T-cell (primary cell): Measurements from ENCODE around the gene TCERG1L. TPM values are rescaled to one million over a fixed set of nuclear protein-coding genes. Genes with fewer than 3 reads are reported as not detected.

Source experiments
- ATAC-seq, 4 experiments: fragments of 200-7000 bp in 3 of 4; fragments of 150-1000 bp in 1 of 4; cut with Tn5 transposase; replicated peaks in 1 of 4; 1 replicate in 3 of 4; 2 replicates in 1 of 4; pipeline ENCODE4 v1.10.0; 2021; ENCODE audit warnings: moderate library complexity in 3 of 4, mild to moderate bottlenecking in 2 of 4, moderate number of reproducible peaks in 1 of 4
- CTCF ChIA-PET, 2 donors: fragments of 300-600 bp; sonication (Branson Sonifier 250); formaldehyde crosslinking; loops; one replicate each; lab custom pipeline; 2022; ENCODE audit warnings: antibody characterized with exemption in 2 of 2; lab: Charles Lee
- POLR2A ChIA-PET, 2 donors: fragments of 300-600 bp; sonication (Branson Sonifier 250); formaldehyde crosslinking; loops; one replicate each; lab custom pipeline; 2022; ENCODE audit warnings: antibody characterized with exemption in 2 of 2; lab: Charles Lee
- DNase-seq, 35 experiments: peaks; one replicate each; pipeline versions ENCODE4 v3.0.0 to v3.0.0-alpha.2; 2013 to 2023
- H3K27ac ChIP-seq: one replicate; pipeline ENCODE4 v1.5.1; 2013; ENCODE audit warnings: low read length
- H3K27me3 ChIP-seq, 2 experiments: replicated peaks in 1 of 2; 1 replicate in 1 of 2; 2 replicates in 1 of 2; pipeline versions ENCODE4 v1.6.1 to v1.7.0; 2013; ENCODE audit warnings: low read length in 1 of 2, mixed read lengths in 1 of 2; ENCODE audit not compliant: control insufficient read depth in 2 of 2, insufficient read depth in 2 of 2; ENCODE audit errors: extremely low read depth in 1 of 2
- H3K36me3 ChIP-seq, 2 donors: 1 replicate in 1 of 2; 2 replicates in 1 of 2; pipeline versions ENCODE4 v1.6.1 to v1.7.0; 2013; ENCODE audit warnings: low read length in 1 of 2; ENCODE audit not compliant: control insufficient read depth in 2 of 2, insufficient read depth in 1 of 2; ENCODE audit errors: extremely low read depth in 1 of 2
- H3K4me1 ChIP-seq, 2 experiments: 1 replicate in 1 of 2; 2 replicates in 1 of 2; pipeline versions ENCODE4 v1.6.1 to v1.7.0; 2013; ENCODE audit warnings: low read length in 2 of 2, mixed read lengths in 1 of 2; ENCODE audit not compliant: insufficient read depth in 2 of 2, control insufficient read depth in 1 of 2; ENCODE audit errors: extremely low read depth in 1 of 2
- H3K4me3 ChIP-seq, 2 donors: 1 replicate in 1 of 2; 2 replicates in 1 of 2; pipeline versions ENCODE4 v1.5.1 to v1.7.0; 2013; ENCODE audit warnings: mild to moderate bottlenecking in 2 of 2, low read length in 1 of 2, moderate library complexity in 1 of 2; ENCODE audit not compliant: control insufficient read depth in 1 of 2; ENCODE audit errors: extremely low read depth in 1 of 2
- H3K9me3 ChIP-seq: 2 replicates; pipeline ENCODE4 v1.7.0; 2013
- H3K27ac Mint-ChIP-seq, 2 donors: one replicate each; pipeline ENCODE4 v1.8.0; 2020 to 2021; ENCODE audit warnings: mild to moderate bottlenecking in 2 of 2, mixed read lengths in 2 of 2
- H3K27me3 Mint-ChIP-seq, 2 donors: one replicate each; pipeline ENCODE4 v1.8.0; 2021 to 2022; ENCODE audit warnings: mixed read lengths in 2 of 2
- H3K36me3 Mint-ChIP-seq: one replicate; pipeline ENCODE4 v1.8.0; 2021; ENCODE audit warnings: mixed read lengths
- H3K4me1 Mint-ChIP-seq, 3 donors: one replicate each; pipeline ENCODE4 v1.8.0; 2020 to 2022; ENCODE audit warnings: mixed read lengths in 3 of 3, mild to moderate bottlenecking in 1 of 3
- H3K4me3 Mint-ChIP-seq, 3 donors: one replicate each; pipeline ENCODE4 v1.8.0; 2020 to 2022; ENCODE audit warnings: mild to moderate bottlenecking in 3 of 3, mixed read lengths in 3 of 3, moderate library complexity in 3 of 3
- H3K9me3 Mint-ChIP-seq, 3 donors: one replicate each; pipeline ENCODE4 v1.8.0; 2020 to 2022; ENCODE audit warnings: mixed read lengths in 3 of 3
- WGBS: methylation state at CpG from one replicate; pipeline ENCODE4 v1.1.5; 2013; ENCODE audit warnings: missing lambda C conversion rate; ENCODE audit not compliant: insufficient coverage; 5-methylcytosine and 5-hydroxymethylcytosine counted together
- total RNA-seq, 35 experiments: library from RNA in 6 of 35; stranded (reverse) in 6 of 35; fragments of 120-200 nt in 1 of 35; gene quantifications; one replicate each; pipeline versions ENCODE4 v1.2.1 to v1.2.4 and lab custom pipeline; 2013 to 2026

TCERG1L gene
- total RNA-seq, 5 donors from 2014 or later (not counting 1 experiment from before 2014, with no cell fraction given), result 0.13 to 0.29 (median 0.21) TPM; not detected in 1

- H3K4me3 ChIP-seq, result no peak overlapping the region
- H3K36me3 ChIP-seq, result no peaks in the 10 kb centered on the region
- no peaks in the 10 kb centered on the region for H3K9me3 Mint-ChIP-seq
- H3K4me3 Mint-ChIP-seq, result no peak overlapping the region
- H3K27me3 Mint-ChIP-seq, result no peaks in the 10 kb centered on the region
- no peak overlapping the region for H3K27ac ChIP-seq
- no peak for ATAC-seq
- no peak overlapping the region for H3K27ac Mint-ChIP-seq
- H3K9me3 ChIP-seq, result no peaks in the 10 kb centered on the region
- CTCF ChIA-PET, result no interaction called here
- H3K4me1 ChIP-seq, result no peaks in the 10 kb centered on the region
- DNase-seq, result no peak
- 81% methylated on average over 7 of the region's 10 CpGs for WGBS
- H3K36me3 Mint-ChIP-seq, result no peaks in the 10 kb centered on the region
- POLR2A ChIA-PET, result no interaction called here
- no peaks in the 10 kb centered on the region for H3K27me3 ChIP-seq
- no peaks in the 10 kb centered on the region for H3K4me1 Mint-ChIP-seq
These were observed 268.4 kb downstream of the TCERG1L start for GRCh38 chr10:131043039-131043691.
